GM08714 (cell line): Measurements from ENCODE around the gene SEC14L1.
"Not testable (repeated sequence)": the region's sequence is repeated elsewhere in the genome, so short reads cannot be mapped to it uniquely, and the experiment has no call there.

Experiments
- H3K4me3 ChIP-seq: fragments of 200-500 bp; sonication (Bioruptor generic); 2 replicates; pipeline ENCODE4 v1.5.1; 2014; ENCODE audit warnings: mild to moderate bottlenecking, low read length, inconsistent platforms
- ZNF274 ChIP-seq: IDR thresholded peaks from 2 replicates; pipeline ENCODE4 v1.6.1; 2012; ENCODE audit warnings: mild to moderate bottlenecking, low read depth, low read length

SEC14L1 gene

GRCh38 chr17:77109159-77109759, 31.5 kb upstream of the SEC14L1 start:
- H3K4me3 ChIP-seq: no peak overlapping the region
- TF ChIP-seq ZNF274: no peak

- peak overlapping the region; percentile 17; the same call in 1 of the 2 replicates for H3K4me3 ChIP-seq
- TF ChIP-seq ZNF274: no peak
Observed at GRCh38 chr17:77109764-77110359, 30.9 kb upstream of the SEC14L1 start.

GRCh38 chr17:77111165-77111933, 29.4 kb upstream of the SEC14L1 start:
- not testable (repeated sequence) for H3K4me3 ChIP-seq

- no peak for TF ChIP-seq ZNF274
- H3K4me3 ChIP-seq: no peak overlapping the region
Observed at GRCh38 chr17:77111934-77112296, 28.9 kb upstream of the SEC14L1 start.

- TF ChIP-seq ZNF274: no peak
- no peak overlapping the region for H3K4me3 ChIP-seq
Observed at GRCh38 chr17:77115510-77115909, 25.3 kb upstream of the SEC14L1 start.

GRCh38 chr17:77115947-77116346, 24.8 kb upstream of the SEC14L1 start:
- TF ChIP-seq ZNF274: no peak
- no peak overlapping the region for H3K4me3 ChIP-seq

- TF ChIP-seq ZNF274: no peak
Observed at GRCh38 chr17:77116371-77116860, 24.4 kb upstream of the SEC14L1 start.

GRCh38 chr17:77117415-77117814, 23.4 kb upstream of the SEC14L1 start:
- TF ChIP-seq ZNF274: no peak
- H3K4me3 ChIP-seq: no peak overlapping the region

More at GRCh38 chr17:77116371-77116860, 24.4 kb upstream of the SEC14L1 start:
- no peak overlapping the region for H3K4me3 ChIP-seq

- no peak overlapping the region for H3K4me3 ChIP-seq
- TF ChIP-seq ZNF274: no peak
Observed at GRCh38 chr17:77118251-77118928, 22.4 kb upstream of the SEC14L1 start.

- no peak for TF ChIP-seq ZNF274
- no peak overlapping the region for H3K4me3 ChIP-seq
Observed at GRCh38 chr17:77119668-77120301, 21.0 kb upstream of the SEC14L1 start.

GRCh38 chr17:77120868-77121267, 19.9 kb upstream of the SEC14L1 start:
- no peak overlapping the region for H3K4me3 ChIP-seq
- no peak for TF ChIP-seq ZNF274

- H3K4me3 ChIP-seq: no peak overlapping the region
Observed at GRCh38 chr17:77124192-77124889, 16.4 kb upstream of the SEC14L1 start.

GRCh38 chr17:77125432-77125901, 15.3 kb upstream of the SEC14L1 start:
- no peak for TF ChIP-seq ZNF274

More at GRCh38 chr17:77124192-77124889, 16.4 kb upstream of the SEC14L1 start:
- no peak for TF ChIP-seq ZNF274

More at GRCh38 chr17:77125432-77125901, 15.3 kb upstream of the SEC14L1 start:
- no peak overlapping the region for H3K4me3 ChIP-seq
